K562 (cell line): ENCODE results near the gene DAPK3. TPM values are rescaled to one million over a fixed set of nuclear protein-coding genes. Genes with fewer than 3 reads are reported as not detected.
A peak's percentile ranks its signal among the peaks of the same experiment; 100 is the strongest.

ENCODE experiments used
- ATAC-seq: fragments of 200-7000 bp; cut with Tn5 transposase; 3 replicates; pipeline ENCODE4 v1.9.1; 2020; ENCODE audit warnings: moderate library complexity
- BruUV-seq: library from RNA; stranded (reverse); fragments of 400-500 nt; replicated peaks from 2 replicates; lab custom pipeline; 2021; lab: Mats Ljungman, UMichigan
- CTCF ChIA-PET: fragments of 300-600 bp; formaldehyde crosslinking; extraction: SDS; loops from one replicate; lab custom pipeline; 2021; ENCODE audit warnings: low intra/inter-chr PET ratio; lab: Yijun Ruan, JAX
- POLR2A ChIA-PET: fragments of 300-600, 350-650 bp; sonication (Branson Sonifier 250); formaldehyde crosslinking; extraction: SDS; loops from one replicate; lab custom pipeline; 2021; ENCODE audit warnings: antibody characterized with exemption, inconsistent platforms; lab: Yijun Ruan, JAX
- DNase-seq, 4 experiments: peaks; one replicate each; pipeline versions ENCODE4 v3.0.0 to v3.0.0-alpha.2; 2011 to 2018; ENCODE audit warnings: low spot score in 3 of 4, mixed read lengths in 3 of 4; ENCODE audit errors: extremely low read depth in 1 of 4
- FAIRE-seq: peaks from 2 replicates; lab custom pipeline; 2011; peaks lifted over from hg19 to GRCh38; lab: Jason Lieb, UNC
- H2AFZ ChIP-seq: 2 replicates; pipeline ENCODE4 v1.6.0; 2011; ENCODE audit warnings: low read depth, low read length, control low read depth, inconsistent platforms
- H3K27ac ChIP-seq: fragments of 200-600 bp; 3 replicates; pipeline ENCODE4 v1.8.0; 2011; ENCODE audit warnings: low read depth, mild to moderate bottlenecking, control low read depth, inconsistent platforms, low read length, moderate library complexity, mixed read lengths; ENCODE audit errors: extremely low read depth
- H3K27me3 ChIP-seq, 2 experiments: fragments of 300-600 bp in 1 of 2; 2 replicates in 1 of 2; 3 replicates in 1 of 2; pipeline versions ENCODE4 v1.6.0 to v1.8.0; 2011; ENCODE audit warnings: inconsistent platforms in 2 of 2, low read length in 2 of 2, mild to moderate bottlenecking in 1 of 2, mixed read lengths in 1 of 2, moderate library complexity in 1 of 2; ENCODE audit not compliant: control insufficient read depth in 2 of 2, insufficient read depth in 2 of 2
- H3K36me3 ChIP-seq: fragments of 300-600 bp; 3 replicates; pipeline ENCODE4 v1.8.0; 2011; ENCODE audit warnings: mild to moderate bottlenecking, low read length, inconsistent platforms; ENCODE audit not compliant: control insufficient read depth, insufficient read depth
- H3K4me1 ChIP-seq, 2 experiments: fragments of 200-600 bp in 1 of 2; replicated peaks in 1 of 2; 2 replicates in 1 of 2; 3 replicates in 1 of 2; pipeline versions ENCODE4 v1.5.1 to v1.8.0; 2011; ENCODE audit warnings: inconsistent platforms in 2 of 2, low read length in 2 of 2, mild to moderate bottlenecking in 1 of 2, mixed read lengths in 1 of 2, moderate library complexity in 1 of 2; ENCODE audit not compliant: control insufficient read depth in 2 of 2, insufficient read depth in 2 of 2
- H3K4me2 ChIP-seq: 2 replicates; pipeline ENCODE4 v1.6.1; 2011; ENCODE audit warnings: low read length, control low read depth, inconsistent platforms, mixed read lengths; ENCODE audit not compliant: insufficient read depth
- H3K4me3 ChIP-seq: fragments of 200-600 bp; sonication (generic), shearing (Covaris generic); 2 replicates; pipeline ENCODE4 v1.5.1; 2016; ENCODE audit warnings: control low read depth, inconsistent platforms
- H3K79me2 ChIP-seq: fragments of 200-600 bp; 3 replicates; pipeline ENCODE4 v1.8.0; 2011; ENCODE audit warnings: low read length, inconsistent platforms; ENCODE audit not compliant: control insufficient read depth, insufficient read depth
- H3K9ac ChIP-seq, 2 experiments: 2 replicates each; pipeline versions ENCODE4 v1.6.0 to v1.6.1; 2011; ENCODE audit warnings: low read depth in 2 of 2, low read length in 2 of 2, control low read depth in 1 of 2, inconsistent platforms in 1 of 2, mild to moderate bottlenecking in 1 of 2, mixed read lengths in 1 of 2; ENCODE audit not compliant: insufficient read depth in 1 of 2
- H3K9me1 ChIP-seq: one replicate; pipeline ENCODE4 v1.6.0; 2011; ENCODE audit warnings: inconsistent platforms, mild to moderate bottlenecking, low read length, moderate library complexity; ENCODE audit not compliant: control insufficient read depth, insufficient read depth
- H3K9me3 ChIP-seq: replicated peaks from 2 replicates; pipeline ENCODE4 v1.5.1; 2011; ENCODE audit warnings: low read depth, low read length, inconsistent platforms; ENCODE audit not compliant: control insufficient read depth, insufficient read depth
- H4K20me1 ChIP-seq: replicated peaks from 2 replicates; pipeline ENCODE4 v1.6.1; 2011; ENCODE audit warnings: low read length, inconsistent platforms, mixed read lengths; ENCODE audit not compliant: control insufficient read depth, insufficient read depth
- ATF2 ChIP-seq: sonication (generic); formaldehyde crosslinking; IDR thresholded peaks from 2 replicates; pipeline ENCODE4 v1.8.1; 2022; ENCODE audit warnings: missing genetic modification reagents
- ELF1 ChIP-seq: fragments of 200-800 bp; sonication (Bioruptor generic); IDR thresholded peaks from 2 replicates; pipeline ENCODE4 v1.6.1; 2016; ENCODE audit warnings: missing genetic modification characterization, missing compliant biosample characterization
- ESRRA ChIP-seq: fragments of 450-650 bp; IDR thresholded peaks from 2 replicates; pipeline ENCODE4 v1.6.1; 2014; ENCODE audit warnings: low read depth, mild to moderate bottlenecking, moderate library complexity, borderline replicate concordance
- ETV6 ChIP-seq, 3 experiments: fragments of 150-350 bp in 1 of 3; sonication (generic) in 1 of 3; formaldehyde crosslinking in 1 of 3; IDR thresholded peaks; 2 replicates each; pipeline versions ENCODE4 v1.6.1 to v1.8.0; 2014 to 2022; ENCODE audit warnings: borderline replicate concordance in 2 of 3, low read depth in 2 of 3, antibody characterized with exemption in 1 of 3, low read length in 1 of 3, mild to moderate bottlenecking in 1 of 3, missing genetic modification reagents in 1 of 3
- RB1 ChIP-seq: fragments of 450-650 bp; IDR thresholded peaks from 2 replicates; pipeline ENCODE4 v1.6.1; 2017; ENCODE audit warnings: low read depth, mild to moderate bottlenecking
- ZNF280A ChIP-seq: fragments of 450-650 bp; IDR thresholded peaks from 2 replicates; pipeline ENCODE4 v1.6.1; 2018; ENCODE audit warnings: mild to moderate bottlenecking, low read depth; ENCODE audit not compliant: partially characterized antibody
- ZZZ3 ChIP-seq: fragments of 450-650 bp; IDR thresholded peaks from 2 replicates; pipeline ENCODE4 v1.6.1; 2016; ENCODE audit warnings: antibody characterized with exemption, mild to moderate bottlenecking, moderate library complexity
- WGBS: fragments of 100-300 bp; shearing (Covaris generic); methylation state at CpG from one replicate; pipeline ENCODE4 v1.1.6; 2016; ENCODE audit warnings: low coverage, mixed read lengths; ENCODE audit not compliant: insufficient coverage; ENCODE audit errors: missing lambda C conversion rate; 5-methylcytosine and 5-hydroxymethylcytosine counted together
- in situ Hi-C: fragments of 300-500 bp; cut with MboI; formaldehyde crosslinking; loops from 4 replicates; pipeline ENCODE4 v1.15.0; 2018; ENCODE audit warnings: inconsistent platforms, mixed read lengths
- intact Hi-C: fragments of 100-400 bp; cut with micrococcal nuclease; formaldehyde crosslinking; loops from 2 replicates; pipeline ENCODE4 v1.14.2; 2022
- polyA plus RNA-seq, 8 experiments: library from polyadenylated mRNA; depleted of rRNA in 4 of 8; stranded (reverse) in 5 of 8; unstranded in 3 of 8; fragments of >200 nt; fragmentation: Nextera tagmentation in 2 of 8; fragmentation: Illumina TruSeq in 1 of 8; extraction: Ambion mirVana in 2 of 8; extraction: Trizol in 1 of 8; gene quantifications; 2 replicates each; pipeline versions ENCODE4 v1.2.1 to v1.2.3, GENCODE V29; 2011 to 2014; ENCODE audit warnings: inconsistent platforms in 1 of 8, missing spikeins in 1 of 8
- total RNA-seq, 7 experiments: library from RNA; depleted of rRNA in 6 of 7; stranded (reverse); fragments of >200 nt in 6 of 7; fragmentation: Illumina TruSeq in 2 of 7; extraction: Trizol in 2 of 7; gene quantifications; 2 replicates each; pipeline versions ENCODE4 v1.2.1 to v1.2.3, GENCODE V29; 2011 to 2021; ENCODE audit warnings: low replicate concordance in 1 of 7

The DAPK3 gene
- total and polyA plus RNA-seq, 9 of the 15 experiments (the other 6 are each of a cell fraction or from before 2014, with no cell fraction given), result 0.14 to 63.4 (median 25.0) TPM

- ATAC-seq (peak; percentile 13), DNase-seq (peak; percentile 43 to 64 (median 49)), FAIRE-seq (peak; percentile 75)
- Histone ChIP-seq H3K9me3 (no peaks in the 10 kb centered on the region), H3K4me1 (peaks cover 15 to 36% of the 10 kb centered on the region in 2 experiments), H3K9ac (peak overlapping the region in 1 of 2 experiments; percentile 95; a peak in 1 of 4 replicates), H3K79me2 (peaks cover 37% of the 10 kb centered on the region), H3K27ac (0 out of 3 replicates have a peak overlapping the region, but pooled peaks have one; percentile 76), H3K4me2 (no peak overlapping the region), H3K9me1 (no peaks in the 10 kb centered on the region), H4K20me1 (peaks cover 8% of the 10 kb centered on the region), H3K36me3 (peaks cover 51% of the 10 kb centered on the region; the same call in 2 of the 3 replicates), H2AFZ (no peak overlapping the region), H3K27me3 (no peaks in the 10 kb centered on the region), H3K4me3 (no peak overlapping the region)
- CTCF ChIA-PET, result interaction anchor here (0.6 to 1.3 kb wide), 2 partner anchors 116 to 497 kb away, joined by 3 read pairs; no protein-coding TSS in a partner anchor
- intact Hi-C loops, result no loop called here
- 64% methylated on average over 9 of the region's 9 CpGs for WGBS
- in situ Hi-C loops, result no loop called here
- BruUV-seq, result no TSS peak
- POLR2A ChIA-PET, result interaction anchor here (1.2 to 7.2 kb wide), 4 partner anchors 9 to 19 kb away, joined by 3 to 215 read pairs (median 13); partner anchors contain the start of gene EEF2
- TF ChIP-seq ATF2 (CRISPR knock-in tag) (peak; percentile 35; the same call in 1 of the 2 replicates), RB1 (no peak), ELF1 (no peak), ZZZ3 (no peak), ESRRA (no peak), ETV6 (IDR thresholded peaks at IDR 0.05; ENCODE audit: borderline replicate concordance in 1 of 2, low read depth in 2 of 2, low read length in 1 of 2) (no peak), ETV6 (CRISPR knock-in tag; IDR thresholded peaks at IDR 0.05; ENCODE audit: borderline replicate concordance) (no peak), ZNF280A (no peak)
Observed at GRCh38 chr19:3968556-3969434, 2.1 kb downstream of the DAPK3 start.
